Measurements from ENCODE around the gene EBP. TPM values are rescaled to one million over a fixed set of nuclear protein-coding genes. Genes with fewer than 3 reads are reported as not detected.

EBP gene
- total and polyA plus RNA-seq, 8 donors, result 5.8 to 208 (median 53.1) TPM

GRCh38 chrX:48493890-48494364 lies 27.7 kb upstream of the EBP start:
- TF ChIP-seq CTCF (IDR thresholded peaks at IDR 0.05) (peak in 3 of 7 experiments; percentile 16 to 49 (median 41)), POLR2A (IDR thresholded peaks at IDR 0.05) (no peak), EP300 (IDR thresholded peaks at IDR 0.05) (no peak), POLR2AphosphoS5 (IDR thresholded peaks at IDR 0.05) (no peak)
- H3K9me3 ChIP-seq, result peaks cover 0 to 18% (median 3%) of the 10 kb centered on the region in 4 donors
- H3K4me1 ChIP-seq, result no peaks in the 10 kb centered on the region
- WGBS, 5 donors, result 11 to 43% (median 27%) methylated on average over 9 to 10 of the region's 10 CpGs
- H3K27ac ChIP-seq, result no peak overlapping the region
- H3K4me3 ChIP-seq, result no peak overlapping the region
- DNase-seq, result peak; percentile 47 to 58
- H3K36me3 ChIP-seq, result no peaks in the 10 kb centered on the region
- H3K27me3 ChIP-seq, result no peaks in the 10 kb centered on the region
- intact Hi-C loops (cut with DNase I; ENCODE audit: low total_unique reads), result no loop called here

- intact Hi-C loops (cut with DNase I; ENCODE audit: low total_unique reads), result no loop called here
Measured at GRCh38 chrX:48496660-48497059, 24.9 kb upstream of the EBP start.

GRCh38 chrX:48497871-48498270 lies 23.7 kb upstream of the EBP start:
- Histone ChIP-seq H3K36me3 (no peaks in the 10 kb centered on the region), H3K9me3 (peaks cover 0 to 5% (median 0%) of the 10 kb centered on the region in 4 donors), H3K27me3 (no peaks in the 10 kb centered on the region), H3K4me3 (no peak overlapping the region), H3K27ac (no peak overlapping the region), H3K4me1 (no peaks in the 10 kb centered on the region)
- 52 to 80% (median 71%) methylated on average over 3 to 5 of the region's 5 CpGs for WGBS, 5 donors
- TF ChIP-seq CTCF (IDR thresholded peaks at IDR 0.05), result no peak
- intact Hi-C loops (cut with DNase I; ENCODE audit: low total_unique reads), result no loop called here
- no peak for DNase-seq

More at GRCh38 chrX:48496660-48497059, 24.9 kb upstream of the EBP start:
- Histone ChIP-seq H3K9me3 (peaks cover 0 to 5% (median 0%) of the 10 kb centered on the region in 4 donors), H3K36me3 (no peaks in the 10 kb centered on the region), H3K27ac (no peak overlapping the region), H3K4me1 (no peaks in the 10 kb centered on the region), H3K27me3 (no peaks in the 10 kb centered on the region), H3K4me3 (no peak overlapping the region)
- WGBS, 5 donors, result 50 to 96% (median 71%) methylated on average over 3 to 4 of the region's 4 CpGs
- TF ChIP-seq POLR2AphosphoS5 (IDR thresholded peaks at IDR 0.05) (no peak), CTCF (IDR thresholded peaks at IDR 0.05) (no peak), EP300 (IDR thresholded peaks at IDR 0.05) (no peak), POLR2A (IDR thresholded peaks at IDR 0.05) (no peak)
- DNase-seq, result no peak

- peaks cover 0 to 5% (median 0%) of the 10 kb centered on the region in 4 donors for H3K9me3 ChIP-seq
- H3K4me1 ChIP-seq, result no peaks in the 10 kb centered on the region
- no peaks in the 10 kb centered on the region for H3K27me3 ChIP-seq
- intact Hi-C loops (cut with DNase I; ENCODE audit: low total_unique reads), result no loop called here
- no peak overlapping the region for H3K27ac ChIP-seq
- no peak overlapping the region for H3K4me3 ChIP-seq
- H3K36me3 ChIP-seq, result no peaks in the 10 kb centered on the region
- DNase-seq, result no peak
- TF ChIP-seq POLR2A (IDR thresholded peaks at IDR 0.05), result no peak
- TF ChIP-seq EP300 (IDR thresholded peaks at IDR 0.05), result no peak
- no peak for TF ChIP-seq CTCF (IDR thresholded peaks at IDR 0.05)
- no peak for TF ChIP-seq POLR2AphosphoS5 (IDR thresholded peaks at IDR 0.05)
- WGBS, 5 donors, result 64 to 73% (median 66%) methylated on average over 6 of the region's 6 CpGs
Measured at GRCh38 chrX:48498374-48498809, 23.2 kb upstream of the EBP start.

Data from stomach (tissue), 9 donors.